ENCODE results near the gene BHMT2. TPM values are rescaled to one million over a fixed set of nuclear protein-coding genes. Genes with fewer than 3 reads are reported as not detected.

BHMT2 gene
- total RNA-seq = under 0.01 TPM in 1 of 2 replicates, not detected in the other

GRCh38 chr5:79069488-79070349 lies at the start of gene BHMT2, which contains the start of gene DMGDH:
BHMT2 (plus strand) TSS chr5:79069767; CDS start chr5:79069783, 16 bp downstream.
DMGDH (minus strand) TSS chr5:79069674; CDS start chr5:79069620, 54 bp downstream.

GRCh38 chr5:79111387-79111959 lies 41.9 kb downstream of the BHMT2 start, which contains the start of gene BHMT:
BHMT (plus strand) TSS chr5:79111809; CDS start chr5:79111886, 77 bp downstream.

Other genes with a start within 250 kb of the BHMT2 start
- 3.1 and 7.0 TPM in 2 replicates for gene ARSB, start 84.5 kb upstream of the BHMT2 start, total RNA-seq
- gene DMGDH, start 93 bp upstream of the BHMT2 start, total RNA-seq = 3.1 and 14.0 TPM in 2 replicates
- gene BHMT, start 42.0 kb downstream of the BHMT2 start, total RNA-seq = not detected in 2 replicates
- 20.8 and 24.4 TPM in 2 replicates for gene JMY, start 166.4 kb downstream of the BHMT2 start, total RNA-seq

All from nasal cavity respiratory epithelium epithelial cell of viscerocranial mucosa (primary cell).